Spleen (tissue), 7 donors: ENCODE results near the gene FGF10.

Experiments
- CTCF ChIP-seq, 11 experiments: fragments of 200-600 bp in 7 of 11; fragments of 450-650 bp in 4 of 11; sonication (generic) in 4 of 11; IDR thresholded peaks in 8 of 11; conservative IDR thresholded peaks in 3 of 11; 1 replicate in 7 of 11; 2 replicates in 4 of 11; pipeline versions ENCODE4 v1.4.0 to v1.8.0; 2016 to 2021; ENCODE audit warnings: antibody characterized with exemption in 11 of 11, inconsistent platforms in 4 of 11, mild to moderate bottlenecking in 1 of 11
- POLR2A ChIP-seq, 3 donors: fragments of 450-650 bp; IDR thresholded peaks; one replicate each; pipeline ENCODE4 v1.5.1; 2017; ENCODE audit warnings: antibody characterized with exemption in 3 of 3, mild to moderate bottlenecking in 1 of 3
- donor health status: DM: no; HTN: no; CAD: no; lungs with moderate emphysema.
- donor health status: DM: no; HTN: no; CAD: no.
- donor health status: DM: no; HTN: no; CAD: no.

- no peak for TF ChIP-seq CTCF (IDR thresholded peaks at IDR 0.05 in 8 of 11, conservative IDR thresholded peaks at IDR 0.05 in 3 of 11)
- TF ChIP-seq POLR2A (IDR thresholded peaks at IDR 0.05) = no peak
These were observed 3.8 kb downstream of the FGF10 start for GRCh38 chr5:44385291-44385900.
